Measurements from ENCODE around the gene PEX12. TPM values are rescaled to one million over a fixed set of nuclear protein-coding genes. Genes with fewer than 3 reads are reported as not detected.
A peak's percentile ranks its signal among the peaks of the same experiment; 100 is the strongest.
"Not testable (repeated sequence)": the region's sequence is repeated elsewhere in the genome, so short reads cannot be mapped to it uniquely, and the experiment has no call there.

The PEX12 gene
- total RNA-seq, 1 experiment from 2014 or later = 3.9 TPM

DNA sequence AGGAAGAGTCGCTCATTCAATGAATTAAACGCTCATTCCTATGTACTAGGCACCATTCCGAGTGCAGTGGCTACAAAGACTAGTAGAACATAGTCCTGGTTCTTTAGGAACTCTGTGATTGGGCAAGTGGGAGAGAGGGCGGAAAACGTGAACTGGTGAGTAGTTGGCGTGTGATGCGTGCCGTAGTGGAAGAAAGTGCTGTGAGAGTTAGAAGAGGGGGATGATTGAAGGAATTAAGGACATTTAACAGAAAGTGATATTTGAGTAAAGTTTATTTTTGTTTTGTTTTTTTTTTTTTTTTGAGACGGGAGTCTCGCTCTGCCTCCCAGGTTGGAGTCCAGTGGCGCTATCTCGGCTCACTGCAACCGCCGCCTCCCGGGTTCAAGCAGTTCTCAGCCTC is 9.8 kb downstream of the PEX12 start:
- DNase-seq = peak; percentile 52
- Histone ChIP-seq H3K4me2 (ENCODE audit: low read length) (peak overlapping the region; percentile 92), H3K9me2 (replicated peaks; ENCODE audit: low read length) (no peaks in the 10 kb centered on the region), H3K4me3 (ENCODE audit: low read length) (peak overlapping the region; percentile 87), H4K20me1 (ENCODE audit: low read length) (no peaks in the 10 kb centered on the region), H3K27ac (ENCODE audit: low read length) (peak overlapping the region; percentile 24; the same call in 1 of the 2 replicates), H3K4me1 (ENCODE audit: insufficient read depth, low read length) (peaks cover 9% of the 10 kb centered on the region; the same call in 1 of the 2 replicates), H2AFZ (ENCODE audit: low read length) (peak overlapping the region; percentile 70; the same call in 1 of the 2 replicates), H3F3A (ENCODE audit: low read length, unreplicated experiment) (no peaks in the 10 kb centered on the region), H3K27me3 (ENCODE audit: low read length) (no peaks in the 10 kb centered on the region), H3K9me3 (ENCODE audit: low read length) (no peaks in the 10 kb centered on the region), H3K36me3 (ENCODE audit: low read depth, low read length) (no peaks in the 10 kb centered on the region), H3K79me2 (ENCODE audit: low read length) (peaks cover 44% of the 10 kb centered on the region), H3K9ac (ENCODE audit: low read length) (peak overlapping the region; percentile 92)
- ChIA-PET POLR2A (ENCODE audit: unreplicated experiment) (interaction anchor here (0.6 kb wide), 1 partner anchor 14 kb away, joined by 5 read pairs; no protein-coding TSS in a partner anchor), CTCF (interaction anchor here (0.5 kb wide), 1 partner anchor 291 kb away, joined by 4 read pairs; no protein-coding TSS in a partner anchor)
- no TSS peak for BruUV-seq (replicated peaks)
- ATAC-seq = peak; percentile 77
- no peak for TF ChIP-seq EZH2phosphoT487 (IDR thresholded peaks at IDR 0.05; ENCODE audit: borderline replicate concordance, low read length)
- TF ChIP-seq, protein P1, sequence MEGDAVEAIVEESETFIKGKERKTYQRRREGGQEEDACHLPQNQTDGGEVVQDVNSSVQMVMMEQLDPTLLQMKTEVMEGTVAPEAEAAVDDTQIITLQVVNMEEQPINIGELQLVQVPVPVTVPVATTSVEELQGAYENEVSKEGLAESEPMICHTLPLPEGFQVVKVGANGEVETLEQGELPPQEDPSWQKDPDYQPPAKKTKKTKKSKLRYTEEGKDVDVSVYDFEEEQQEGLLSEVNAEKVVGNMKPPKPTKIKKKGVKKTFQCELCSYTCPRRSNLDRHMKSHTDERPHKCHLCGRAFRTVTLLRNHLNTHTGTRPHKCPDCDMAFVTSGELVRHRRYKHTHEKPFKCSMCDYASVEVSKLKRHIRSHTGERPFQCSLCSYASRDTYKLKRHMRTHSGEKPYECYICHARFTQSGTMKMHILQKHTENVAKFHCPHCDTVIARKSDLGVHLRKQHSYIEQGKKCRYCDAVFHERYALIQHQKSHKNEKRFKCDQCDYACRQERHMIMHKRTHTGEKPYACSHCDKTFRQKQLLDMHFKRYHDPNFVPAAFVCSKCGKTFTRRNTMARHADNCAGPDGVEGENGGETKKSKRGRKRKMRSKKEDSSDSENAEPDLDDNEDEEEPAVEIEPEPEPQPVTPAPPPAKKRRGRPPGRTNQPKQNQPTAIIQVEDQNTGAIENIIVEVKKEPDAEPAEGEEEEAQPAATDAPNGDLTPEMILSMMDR (conservative IDR thresholded peaks at IDR 0.05; ENCODE audit: low read depth, low read length) = no peak
- TF ChIP-seq EZH2 (IDR thresholded peaks at IDR 0.05; ENCODE audit: low read length, unreplicated experiment) = no peak
- intact Hi-C loops (cut with micrococcal nuclease) = no loop called here

DNA sequence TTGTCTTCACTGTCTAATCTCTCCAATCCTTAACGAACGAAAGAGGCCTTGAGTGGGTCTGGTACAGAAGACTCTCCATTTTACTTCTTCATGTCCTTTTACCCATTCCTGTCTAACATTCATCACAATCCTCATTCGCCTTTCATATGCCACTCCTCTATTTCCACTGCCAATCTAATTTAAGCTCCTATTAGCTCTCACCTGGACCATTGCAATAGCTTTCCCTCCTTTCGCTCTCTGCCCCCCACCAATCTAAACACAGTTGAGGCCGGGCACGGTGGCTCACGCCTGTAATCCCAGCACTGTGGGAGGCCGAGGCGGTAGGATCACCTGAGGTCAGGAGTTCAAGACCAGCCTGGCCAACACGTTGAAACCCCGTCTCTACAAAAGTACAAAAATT is 11.4 kb downstream of the PEX12 start:
- Histone ChIP-seq H3F3A (ENCODE audit: low read length, unreplicated experiment) (no peaks in the 10 kb centered on the region), H3K9me2 (replicated peaks; ENCODE audit: low read length) (no peaks in the 10 kb centered on the region), H3K9ac (ENCODE audit: low read length) (no peak overlapping the region), H3K4me1 (ENCODE audit: insufficient read depth, low read length) (peaks cover 9% of the 10 kb centered on the region; the same call in 1 of the 2 replicates), H3K27ac (ENCODE audit: low read length) (no peak overlapping the region), H3K4me3 (ENCODE audit: low read length) (no peak overlapping the region), H3K79me2 (ENCODE audit: low read length) (peaks cover 40% of the 10 kb centered on the region), H3K36me3 (ENCODE audit: low read depth, low read length) (no peaks in the 10 kb centered on the region), H3K4me2 (ENCODE audit: low read length) (0 out of 2 replicates have a peak overlapping the region, but pooled peaks have one; percentile 92), H3K9me3 (ENCODE audit: low read length) (no peaks in the 10 kb centered on the region), H3K27me3 (ENCODE audit: low read length) (no peaks in the 10 kb centered on the region), H2AFZ (ENCODE audit: low read length) (no peak overlapping the region), H4K20me1 (ENCODE audit: low read length) (no peaks in the 10 kb centered on the region)
- DNase-seq = no peak
- ATAC-seq = no peak
- TF ChIP-seq EZH2 (IDR thresholded peaks at IDR 0.05; ENCODE audit: low read length, unreplicated experiment) = no peak
- TF ChIP-seq, protein P1 (conservative IDR thresholded peaks at IDR 0.05; ENCODE audit: low read depth, low read length) = no peak
- TF ChIP-seq EZH2phosphoT487 (IDR thresholded peaks at IDR 0.05; ENCODE audit: borderline replicate concordance, low read length) = no peak
- CTCF ChIA-PET = no interaction called here
- TSS peak; percentile 72 for BruUV-seq (replicated peaks)
- intact Hi-C loops (cut with micrococcal nuclease) = no loop called here
- POLR2A ChIA-PET (ENCODE audit: unreplicated experiment) = no interaction called here

DNA sequence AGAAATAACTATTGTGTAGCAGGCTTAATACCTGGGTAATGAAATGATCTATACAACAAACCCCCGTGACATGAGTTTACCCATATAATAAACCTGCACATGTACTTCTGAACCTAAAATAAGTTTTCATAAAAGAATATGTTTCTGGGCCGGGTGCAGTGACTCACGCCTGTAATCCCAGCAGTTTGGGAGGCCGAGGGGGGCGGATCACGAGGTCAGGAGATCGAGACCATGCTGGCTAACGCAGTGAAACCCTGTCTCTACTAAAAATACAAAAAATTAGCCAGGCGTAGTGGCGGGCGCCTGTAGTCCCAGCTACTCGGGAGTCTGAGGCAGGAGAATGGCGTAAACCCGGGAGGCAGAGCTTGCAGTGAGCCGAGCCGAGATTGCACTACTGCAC is 15.2 kb downstream of the PEX12 start:
- H2AFZ ChIP-seq (ENCODE audit: low read length); H3K79me2 ChIP-seq (ENCODE audit: low read length); H4K20me1 ChIP-seq (ENCODE audit: low read length); H3K4me2 ChIP-seq (ENCODE audit: low read length); H3F3A ChIP-seq (ENCODE audit: low read length, unreplicated experiment); DNase-seq; H3K9me2 ChIP-seq (replicated peaks; ENCODE audit: low read length); intact Hi-C loops (cut with micrococcal nuclease); CTCF ChIA-PET; BruUV-seq (replicated peaks); H3K9me3 ChIP-seq (ENCODE audit: low read length); POLR2A ChIA-PET (ENCODE audit: unreplicated experiment); H3K27me3 ChIP-seq (ENCODE audit: low read length); H3K4me3 ChIP-seq (ENCODE audit: low read length); H3K9ac ChIP-seq (ENCODE audit: low read length); H3K36me3 ChIP-seq (ENCODE audit: low read depth, low read length); H3K27ac ChIP-seq (ENCODE audit: low read length); ATAC-seq; H3K4me1 ChIP-seq (ENCODE audit: insufficient read depth, low read length): not testable (repeated sequence)
